GM12872 (cell line): ENCODE measurements around the gene GNB1L.

Experiments used
- TF ChIP-seq, protein P1 (sequence below): IDR thresholded peaks from 3 replicates; pipeline ENCODE4 v1.5.1; 2011; ENCODE audit warnings: low read depth, mild to moderate bottlenecking, low read length, moderate library complexity; ENCODE audit not compliant: insufficient read depth

GNB1L gene

DNA sequence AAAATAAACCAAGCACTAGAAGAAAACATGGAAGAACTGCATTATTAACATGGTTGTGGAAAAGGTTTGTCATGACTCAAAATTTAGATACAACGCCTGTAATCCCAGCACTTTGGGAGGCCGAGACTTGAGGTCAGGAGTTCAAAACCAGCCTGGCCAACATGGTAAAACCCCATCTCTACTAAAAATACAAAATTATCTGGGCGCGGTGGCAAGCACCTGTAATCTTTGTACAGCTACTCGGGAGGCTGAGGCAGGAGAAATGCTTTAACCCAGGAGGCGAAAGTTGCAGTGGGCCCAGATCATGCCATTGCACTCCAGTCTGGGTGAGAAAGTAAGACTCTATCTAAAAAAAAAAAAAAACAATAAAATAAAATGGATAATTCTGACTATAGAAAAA is 23.7 kb downstream of the GNB1L start:
- TF ChIP-seq, protein P1, sequence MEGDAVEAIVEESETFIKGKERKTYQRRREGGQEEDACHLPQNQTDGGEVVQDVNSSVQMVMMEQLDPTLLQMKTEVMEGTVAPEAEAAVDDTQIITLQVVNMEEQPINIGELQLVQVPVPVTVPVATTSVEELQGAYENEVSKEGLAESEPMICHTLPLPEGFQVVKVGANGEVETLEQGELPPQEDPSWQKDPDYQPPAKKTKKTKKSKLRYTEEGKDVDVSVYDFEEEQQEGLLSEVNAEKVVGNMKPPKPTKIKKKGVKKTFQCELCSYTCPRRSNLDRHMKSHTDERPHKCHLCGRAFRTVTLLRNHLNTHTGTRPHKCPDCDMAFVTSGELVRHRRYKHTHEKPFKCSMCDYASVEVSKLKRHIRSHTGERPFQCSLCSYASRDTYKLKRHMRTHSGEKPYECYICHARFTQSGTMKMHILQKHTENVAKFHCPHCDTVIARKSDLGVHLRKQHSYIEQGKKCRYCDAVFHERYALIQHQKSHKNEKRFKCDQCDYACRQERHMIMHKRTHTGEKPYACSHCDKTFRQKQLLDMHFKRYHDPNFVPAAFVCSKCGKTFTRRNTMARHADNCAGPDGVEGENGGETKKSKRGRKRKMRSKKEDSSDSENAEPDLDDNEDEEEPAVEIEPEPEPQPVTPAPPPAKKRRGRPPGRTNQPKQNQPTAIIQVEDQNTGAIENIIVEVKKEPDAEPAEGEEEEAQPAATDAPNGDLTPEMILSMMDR: no peak

DNA sequence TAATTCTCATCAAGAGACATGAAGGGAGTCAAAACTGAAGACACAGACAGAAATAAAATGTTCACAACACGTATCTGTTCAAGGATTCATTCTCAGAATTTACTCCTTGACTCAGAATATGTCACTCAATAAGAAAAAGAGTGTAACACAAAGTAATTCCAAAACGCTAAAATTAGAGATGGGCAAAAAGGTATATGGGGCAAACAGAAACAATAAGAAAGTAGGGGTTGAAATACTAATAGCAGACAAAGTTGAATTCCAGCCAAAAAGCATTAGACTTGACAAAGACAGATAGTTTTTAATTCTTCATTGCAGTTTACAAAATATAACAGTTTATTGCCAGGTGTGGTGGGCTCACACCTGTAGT is 26.7 kb downstream of the GNB1L start:
- TF ChIP-seq, protein P1: no peak

DNA sequence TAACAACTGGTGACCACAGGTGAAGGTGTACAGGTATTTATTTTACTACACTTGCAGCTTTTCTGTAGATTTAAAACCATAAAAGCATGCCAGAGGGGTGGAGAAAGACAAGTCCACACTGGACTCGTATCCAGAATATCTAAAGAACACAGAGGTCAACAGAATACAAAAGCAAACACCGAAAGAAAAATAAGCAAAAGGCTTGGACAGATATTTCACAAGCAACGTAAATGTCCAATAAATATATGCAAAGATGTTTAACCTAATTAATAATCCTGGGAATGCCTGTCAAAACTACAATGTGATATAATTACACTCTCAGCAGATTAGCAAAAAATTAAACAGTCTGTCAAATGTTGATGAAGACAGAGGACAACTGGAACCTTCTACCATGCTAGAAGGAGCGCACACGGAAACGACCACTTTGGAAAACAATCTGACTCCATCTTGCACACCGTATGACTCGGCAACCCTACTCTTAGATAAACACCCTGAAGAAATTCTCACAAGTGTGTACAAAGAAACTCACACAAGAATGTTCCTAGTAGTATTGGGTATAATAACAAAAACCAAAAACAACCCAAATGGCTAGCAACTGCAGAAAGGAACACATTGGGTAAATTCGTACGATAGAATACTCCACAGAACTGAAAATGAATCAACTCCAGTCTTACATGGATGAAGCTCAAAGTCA is 27.2 kb downstream of the GNB1L start:
- TF ChIP-seq, protein P1: no peak

DNA sequence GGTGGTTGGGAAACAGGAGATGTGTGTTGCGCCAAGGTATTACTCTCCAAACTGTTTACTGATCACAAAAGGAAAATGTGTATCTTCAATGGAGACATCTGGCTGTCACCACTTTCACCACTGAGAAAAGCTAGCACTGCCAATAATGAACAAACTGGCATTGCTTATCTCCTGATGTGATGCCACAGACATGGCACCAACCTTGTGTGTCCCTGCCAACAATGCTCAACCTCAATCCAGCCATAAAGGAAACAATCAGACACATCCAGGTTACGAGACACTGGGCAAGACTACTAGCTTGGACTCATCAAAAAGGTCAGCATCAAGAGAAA is 28.1 kb downstream of the GNB1L start:
- TF ChIP-seq, protein P1: no peak

DNA sequence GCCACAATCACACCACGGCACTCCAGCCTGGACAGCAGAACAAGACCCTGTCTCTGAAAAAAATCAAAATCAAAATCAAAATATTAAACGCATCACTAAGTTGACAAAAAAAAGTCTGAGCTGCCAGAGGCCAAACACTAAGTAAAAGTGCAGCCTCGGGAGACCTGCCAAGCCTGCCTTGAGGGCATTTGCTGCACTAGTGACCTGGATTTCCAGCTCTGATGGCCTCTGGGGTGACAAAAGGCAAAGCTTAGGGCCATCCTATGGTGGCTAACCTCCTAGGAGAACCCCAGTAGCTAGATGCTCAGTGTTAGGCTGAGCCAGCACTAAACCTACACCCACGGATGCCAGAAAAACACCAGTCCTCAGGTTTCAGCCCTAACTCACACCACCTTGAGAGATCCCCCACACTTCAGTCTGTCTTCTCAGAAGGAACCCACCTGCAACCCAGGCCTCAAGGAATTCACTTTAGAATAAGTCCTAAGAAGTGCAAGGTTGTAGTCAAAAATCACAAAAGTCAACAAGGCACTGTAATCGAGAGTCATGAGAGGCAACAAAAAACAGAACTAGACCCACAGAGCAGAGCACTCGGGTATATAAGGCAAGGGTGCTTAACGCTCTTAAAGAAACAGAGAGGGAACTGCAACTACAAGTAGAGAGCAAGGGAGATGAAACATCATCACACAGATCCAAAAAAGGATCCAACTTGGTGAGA is 28.6 kb downstream of the GNB1L start:
- TF ChIP-seq, protein P1: no peak

DNA sequence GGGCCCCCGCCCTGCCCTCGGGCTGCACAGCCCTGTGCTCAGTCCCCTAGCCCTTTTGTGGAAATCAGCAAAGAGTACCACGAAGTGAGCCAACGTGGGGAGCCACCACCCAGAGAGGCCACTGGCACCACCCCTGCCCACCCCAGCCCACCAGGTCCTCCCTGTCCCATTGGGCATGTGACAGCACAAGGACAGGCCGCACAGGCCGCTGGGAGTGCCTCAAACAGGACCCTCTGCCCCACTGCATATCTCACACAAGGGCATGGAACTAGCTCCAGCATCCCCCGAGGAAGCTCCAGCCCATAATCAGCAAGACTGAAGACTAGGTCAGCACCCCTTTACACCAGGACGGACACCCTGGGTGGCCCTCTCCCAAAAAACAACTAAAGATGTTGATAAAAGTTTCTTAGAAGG is 29.7 kb downstream of the GNB1L start:
- TF ChIP-seq, protein P1: no peak

DNA sequence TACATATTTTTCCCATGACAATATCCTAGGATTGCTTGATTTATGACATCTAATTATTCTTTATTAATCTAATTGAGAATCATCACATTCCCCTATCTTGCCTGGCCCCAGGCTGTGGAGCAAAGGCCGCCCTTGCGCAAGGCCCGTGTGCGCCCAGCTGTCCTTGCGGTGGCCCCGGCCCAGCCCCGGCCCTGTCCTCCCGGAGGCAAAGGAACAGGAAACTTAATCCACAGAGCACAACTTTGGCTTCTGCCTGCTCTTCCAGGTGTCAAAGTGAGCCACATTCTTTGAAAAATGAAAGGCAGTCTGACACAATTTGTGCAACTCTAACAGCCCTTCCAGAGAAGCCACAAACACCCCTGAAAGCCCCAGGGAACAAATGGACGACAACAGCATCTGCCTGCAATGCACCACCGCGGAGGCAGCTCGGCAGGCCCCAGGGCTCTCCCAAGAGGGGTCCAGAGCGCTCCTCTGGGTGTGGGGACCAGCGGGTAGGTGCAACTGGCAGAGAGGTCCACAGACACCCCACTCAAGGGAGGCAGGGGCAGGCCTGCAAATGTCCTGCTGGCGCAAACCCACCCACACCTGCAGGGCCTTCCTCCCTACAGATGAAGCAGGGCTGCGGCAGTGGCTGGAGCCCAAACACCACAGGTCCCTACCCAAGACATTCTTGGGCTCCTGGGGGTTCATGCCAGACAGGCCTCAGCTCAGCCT is 30.3 kb downstream of the GNB1L start:
- TF ChIP-seq, protein P1: no peak
